ENCODE results near the gene RBMS1.

Gene RBMS1

DNA sequence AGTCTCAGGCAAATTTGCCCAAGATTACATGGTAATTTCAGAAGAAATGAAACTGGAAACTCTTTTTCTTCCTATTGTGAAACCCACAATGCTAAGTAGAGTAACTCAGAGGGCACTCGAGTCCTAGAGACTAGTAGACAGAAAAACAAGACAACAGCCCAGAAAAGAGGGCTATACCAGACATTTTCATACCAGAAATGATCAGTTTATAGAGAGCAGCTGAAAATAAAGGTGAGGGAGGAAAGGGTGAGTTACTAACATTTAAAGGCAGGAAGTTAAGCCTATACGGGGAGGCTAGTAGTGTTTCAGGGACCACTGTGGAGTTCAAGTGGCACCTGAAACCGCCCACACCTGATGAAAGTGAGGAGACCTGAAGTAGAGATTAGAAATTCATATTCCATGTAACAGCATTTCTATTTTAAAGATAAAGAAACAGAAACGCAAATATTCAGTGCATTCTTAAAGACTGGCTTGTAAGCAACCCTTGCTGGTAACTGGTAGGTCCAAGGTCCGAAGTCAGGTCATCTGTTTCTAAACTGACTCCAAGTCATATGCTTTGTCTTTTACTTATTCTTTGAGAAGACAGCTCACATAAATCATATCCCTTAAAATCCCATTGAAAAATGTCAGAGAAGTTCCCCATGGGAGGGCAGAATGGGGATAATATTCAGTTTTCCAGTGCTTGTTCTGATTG is 148.4 kb downstream of the RBMS1 start:
- no peak overlapping the region for H2BK15ac ChIP-seq (ENCODE audit: low read length)
- DNase-seq (ENCODE audit: low spot score): no peak
- H3K18ac ChIP-seq (ENCODE audit: low read length): no peak overlapping the region
- H3K27ac ChIP-seq (replicated peaks; ENCODE audit: low read length): no peak overlapping the region
- H3K27me3 ChIP-seq (ENCODE audit: control insufficient read depth in 3 of 3, insufficient read depth in 3 of 3, low read depth in 1 of 3, low read length in 3 of 3): no peaks in the 10 kb centered on the region
- H3K4me1 ChIP-seq (ENCODE audit: control insufficient read depth in 2 of 2, insufficient read depth in 1 of 2, low read depth in 1 of 2, low read length in 2 of 2): peaks cover 0 to 6% of the 10 kb centered on the region in 2 donors
- H3K4me3 ChIP-seq (ENCODE audit: low read length in 2 of 2): no peak overlapping the region
- no peak overlapping the region for H3K14ac ChIP-seq (ENCODE audit: low read length)
- H2AFZ ChIP-seq (ENCODE audit: low read length): no peak overlapping the region
- WGBS, 2 donors (ENCODE audit: extremely low coverage in 2 of 2, insufficient read length in 2 of 2, insufficient replicate concordance in 1 of 2): no CpG with 5 or more reads among the region's 5 CpGs
- no peak overlapping the region for H3K23ac ChIP-seq (ENCODE audit: low read depth, low read length, poor library complexity)
- H4K91ac ChIP-seq (ENCODE audit: low read depth, low read length, poor library complexity): no peak overlapping the region
- no peak overlapping the region for H4K8ac ChIP-seq (ENCODE audit: low read depth, low read length)
- no peak overlapping the region for H3K9ac ChIP-seq (ENCODE audit: low read depth, low read length, poor library complexity)
- no peak overlapping the region for H3K4me2 ChIP-seq (ENCODE audit: insufficient read depth, low read length, poor library complexity, severe bottlenecking)
- H2BK120ac ChIP-seq (ENCODE audit: low read depth, low read length): no peak overlapping the region
- H3K4ac ChIP-seq (ENCODE audit: low read length): no peak overlapping the region
- no peak overlapping the region for H2AK5ac ChIP-seq (ENCODE audit: low read depth, low read length)
- H2BK5ac ChIP-seq (ENCODE audit: low read length): no peak overlapping the region
- no peak overlapping the region for H2BK12ac ChIP-seq (ENCODE audit: low read length)
- H3K79me1 ChIP-seq (ENCODE audit: low read depth, low read length): peaks cover 4% of the 10 kb centered on the region
- H3K9me3 ChIP-seq (replicated peaks in 1 of 2; ENCODE audit: control insufficient read depth in 2 of 2, insufficient read depth in 1 of 2, low read depth in 1 of 2, low read length in 2 of 2): peaks cover 0 to 5% of the 10 kb centered on the region in 2 donors
- H3K36me3 ChIP-seq (replicated peaks in 1 of 2; ENCODE audit: control insufficient read depth in 2 of 2, insufficient read depth in 2 of 2, low read length in 2 of 2): peaks cover 0 to 5% of the 10 kb centered on the region in 2 donors

DNA sequence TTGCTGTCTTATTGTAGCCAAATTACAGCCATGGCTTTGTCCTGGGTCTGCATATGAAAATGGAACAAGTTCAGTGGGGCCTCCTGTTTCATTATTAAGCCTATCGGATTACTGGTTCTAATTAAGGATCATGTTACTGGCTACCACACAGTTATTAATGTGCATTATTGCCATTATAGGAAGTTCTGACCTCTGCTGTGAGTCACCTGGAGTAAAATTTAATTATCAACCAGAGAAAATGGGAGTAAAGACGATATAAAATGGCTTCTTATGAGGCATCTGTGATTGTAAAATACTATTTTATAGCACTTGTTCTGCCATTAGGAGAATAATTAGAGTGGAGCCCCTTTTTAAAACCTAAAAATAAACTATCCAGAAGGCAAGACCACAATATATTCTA is 150.2 kb downstream of the RBMS1 start:
- H2AFZ ChIP-seq (ENCODE audit: low read length): no peak overlapping the region
- no peak overlapping the region for H2BK15ac ChIP-seq (ENCODE audit: low read length)
- H4K91ac ChIP-seq (ENCODE audit: low read depth, low read length, poor library complexity): no peak overlapping the region
- H3K79me1 ChIP-seq (ENCODE audit: low read depth, low read length): no peaks in the 10 kb centered on the region
- no peak overlapping the region for H3K9ac ChIP-seq (ENCODE audit: low read depth, low read length, poor library complexity)
- no peak overlapping the region for H4K8ac ChIP-seq (ENCODE audit: low read depth, low read length)
- H2AK5ac ChIP-seq (ENCODE audit: low read depth, low read length): no peak overlapping the region
- WGBS, 2 donors (ENCODE audit: extremely low coverage in 2 of 2, insufficient read length in 2 of 2, insufficient replicate concordance in 1 of 2): no CpG with 5 or more reads among the region's 2 CpGs
- no peak overlapping the region for H3K27ac ChIP-seq (replicated peaks; ENCODE audit: low read length)
- H2BK120ac ChIP-seq (ENCODE audit: low read depth, low read length): no peak overlapping the region
- no peak overlapping the region for H2BK5ac ChIP-seq (ENCODE audit: low read length)
- no peaks in the 10 kb centered on the region for H3K27me3 ChIP-seq (ENCODE audit: control insufficient read depth in 3 of 3, insufficient read depth in 3 of 3, low read depth in 1 of 3, low read length in 3 of 3)
- H3K4me3 ChIP-seq (ENCODE audit: low read length in 2 of 2): no peak overlapping the region
- DNase-seq (ENCODE audit: low spot score): no peak
- no peak overlapping the region for H3K14ac ChIP-seq (ENCODE audit: low read length)
- H3K4ac ChIP-seq (ENCODE audit: low read length): no peak overlapping the region
- no peak overlapping the region for H3K23ac ChIP-seq (ENCODE audit: low read depth, low read length, poor library complexity)
- H2BK12ac ChIP-seq (ENCODE audit: low read length): no peak overlapping the region
- no peak overlapping the region for H3K18ac ChIP-seq (ENCODE audit: low read length)
- H3K36me3 ChIP-seq (replicated peaks in 1 of 2; ENCODE audit: control insufficient read depth in 2 of 2, insufficient read depth in 2 of 2, low read length in 2 of 2): no peaks in the 10 kb centered on the region
- H3K4me2 ChIP-seq (ENCODE audit: insufficient read depth, low read length, poor library complexity, severe bottlenecking): no peak overlapping the region
- no peaks in the 10 kb centered on the region for H3K9me3 ChIP-seq (replicated peaks in 1 of 2; ENCODE audit: control insufficient read depth in 2 of 2, insufficient read depth in 1 of 2, low read depth in 1 of 2, low read length in 2 of 2)
- peaks cover 5 to 7% of the 10 kb centered on the region in 2 donors for H3K4me1 ChIP-seq (ENCODE audit: control insufficient read depth in 2 of 2, insufficient read depth in 1 of 2, low read depth in 1 of 2, low read length in 2 of 2)

DNA sequence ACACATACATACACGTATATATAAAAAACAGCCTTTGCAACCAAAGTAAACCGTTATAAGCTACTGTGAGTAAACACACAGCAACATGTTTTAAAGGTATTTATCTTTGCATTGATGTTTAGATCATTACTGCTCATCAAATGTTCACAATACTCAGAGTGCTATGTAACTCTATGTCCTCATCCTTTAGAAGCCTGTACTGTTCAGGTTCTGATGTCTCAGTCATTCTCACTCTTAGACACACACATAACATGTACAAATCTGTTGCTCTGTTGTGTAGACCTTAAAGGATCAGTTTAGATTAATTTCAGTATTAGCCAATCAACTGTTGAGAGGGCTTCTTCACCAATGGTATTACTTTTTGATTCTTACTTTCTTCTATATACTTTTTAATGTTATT is 153.9 kb downstream of the RBMS1 start:
- no peak overlapping the region for H3K9ac ChIP-seq (ENCODE audit: low read depth, low read length, poor library complexity)
- no peak overlapping the region for H3K14ac ChIP-seq (ENCODE audit: low read length)

DNA sequence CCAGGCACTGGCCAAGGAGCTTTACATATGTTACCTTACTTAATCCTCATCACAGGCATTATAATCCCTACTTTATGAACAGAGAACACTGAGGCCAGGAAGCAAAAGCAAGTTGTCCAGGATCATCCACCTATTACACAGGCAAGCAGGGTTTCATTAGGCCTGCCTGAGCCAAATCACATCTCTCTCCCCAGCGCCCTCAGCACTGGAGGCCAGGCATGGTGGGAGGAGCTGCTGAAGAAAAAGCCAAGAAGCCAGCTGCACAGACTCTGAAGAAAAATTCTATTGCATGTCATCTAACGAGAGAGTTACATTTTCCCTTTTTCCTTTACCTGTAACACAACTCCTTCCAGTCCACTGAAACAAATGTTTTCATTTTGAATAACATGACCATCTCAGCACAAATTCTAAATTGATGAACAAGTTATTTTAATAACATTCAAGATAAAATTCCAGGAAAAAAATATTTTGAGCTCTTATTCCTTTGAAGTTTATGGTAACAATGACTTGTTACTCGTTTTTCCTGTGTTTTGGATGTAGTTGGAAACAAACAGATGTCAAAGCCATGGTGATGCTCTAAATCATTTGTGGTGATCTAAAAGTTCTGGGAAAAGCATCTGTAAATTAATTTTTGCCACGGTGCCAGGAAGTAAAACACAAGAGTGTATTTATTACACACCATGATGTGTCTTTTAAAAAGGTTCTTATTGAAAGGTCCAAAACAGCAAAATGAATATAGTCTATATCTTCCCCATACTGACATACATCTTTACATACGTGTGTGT is 154.5 kb downstream of the RBMS1 start:
- Histone ChIP-seq H3K27ac (replicated peaks; ENCODE audit: low read length) (no peak overlapping the region), H4K91ac (ENCODE audit: low read depth, low read length, poor library complexity) (no peak overlapping the region), H3K36me3 (replicated peaks in 1 of 2; ENCODE audit: control insufficient read depth in 2 of 2, insufficient read depth in 2 of 2, low read length in 2 of 2) (no peaks in the 10 kb centered on the region), H3K4me3 (ENCODE audit: low read length in 2 of 2) (no peak overlapping the region), H3K18ac (ENCODE audit: low read length) (no peak overlapping the region), H2BK5ac (ENCODE audit: low read length) (no peak overlapping the region), H3K79me1 (ENCODE audit: low read depth, low read length) (no peaks in the 10 kb centered on the region), H3K4me1 (ENCODE audit: control insufficient read depth in 2 of 2, insufficient read depth in 1 of 2, low read depth in 1 of 2, low read length in 2 of 2) (peaks cover 7% of the 10 kb centered on the region in 2 donors), H3K9me3 (replicated peaks in 1 of 2; ENCODE audit: control insufficient read depth in 2 of 2, insufficient read depth in 1 of 2, low read depth in 1 of 2, low read length in 2 of 2) (no peaks in the 10 kb centered on the region), H3K23ac (ENCODE audit: low read depth, low read length, poor library complexity) (no peak overlapping the region), H2AFZ (ENCODE audit: low read length) (no peak overlapping the region), H2BK120ac (ENCODE audit: low read depth, low read length) (no peak overlapping the region), H3K9ac (ENCODE audit: low read depth, low read length, poor library complexity) (no peak overlapping the region), H4K8ac (ENCODE audit: low read depth, low read length) (no peak overlapping the region), H3K4ac (ENCODE audit: low read length) (no peak overlapping the region), H2BK15ac (ENCODE audit: low read length) (no peak overlapping the region), H3K14ac (ENCODE audit: low read length) (no peak overlapping the region), H3K27me3 (ENCODE audit: control insufficient read depth in 3 of 3, insufficient read depth in 3 of 3, low read depth in 1 of 3, low read length in 3 of 3) (no peaks in the 10 kb centered on the region), H2AK5ac (ENCODE audit: low read depth, low read length) (no peak overlapping the region), H2BK12ac (ENCODE audit: low read length) (no peak overlapping the region), H3K4me2 (ENCODE audit: insufficient read depth, low read length, poor library complexity, severe bottlenecking) (no peak overlapping the region)
- no CpG with 5 or more reads among the region's 5 CpGs for WGBS, 2 donors (ENCODE audit: extremely low coverage in 2 of 2, insufficient read length in 2 of 2, insufficient replicate concordance in 1 of 2)
- DNase-seq (ENCODE audit: low spot score): no peak

More for the DNA sequence above, 153.9 kb downstream of the RBMS1 start:
- Histone ChIP-seq H2BK5ac (ENCODE audit: low read length) (no peak overlapping the region), H2AK5ac (ENCODE audit: low read depth, low read length) (no peak overlapping the region), H3K9me3 (replicated peaks in 1 of 2; ENCODE audit: control insufficient read depth in 2 of 2, insufficient read depth in 1 of 2, low read depth in 1 of 2, low read length in 2 of 2) (no peaks in the 10 kb centered on the region), H3K4me3 (ENCODE audit: low read length in 2 of 2) (no peak overlapping the region), H2BK12ac (ENCODE audit: low read length) (no peak overlapping the region), H3K23ac (ENCODE audit: low read depth, low read length, poor library complexity) (no peak overlapping the region), H3K4me2 (ENCODE audit: insufficient read depth, low read length, poor library complexity, severe bottlenecking) (no peak overlapping the region), H3K18ac (ENCODE audit: low read length) (no peak overlapping the region), H3K4me1 (ENCODE audit: control insufficient read depth in 2 of 2, insufficient read depth in 1 of 2, low read depth in 1 of 2, low read length in 2 of 2) (peaks cover 7% of the 10 kb centered on the region in 2 donors), H4K8ac (ENCODE audit: low read depth, low read length) (no peak overlapping the region), H3K27me3 (ENCODE audit: control insufficient read depth in 3 of 3, insufficient read depth in 3 of 3, low read depth in 1 of 3, low read length in 3 of 3) (no peaks in the 10 kb centered on the region), H2BK120ac (ENCODE audit: low read depth, low read length) (no peak overlapping the region), H3K79me1 (ENCODE audit: low read depth, low read length) (no peaks in the 10 kb centered on the region), H3K36me3 (replicated peaks in 1 of 2; ENCODE audit: control insufficient read depth in 2 of 2, insufficient read depth in 2 of 2, low read length in 2 of 2) (no peaks in the 10 kb centered on the region), H4K91ac (ENCODE audit: low read depth, low read length, poor library complexity) (no peak overlapping the region), H3K27ac (replicated peaks; ENCODE audit: low read length) (no peak overlapping the region), H2AFZ (ENCODE audit: low read length) (no peak overlapping the region), H2BK15ac (ENCODE audit: low read length) (no peak overlapping the region), H3K4ac (ENCODE audit: low read length) (no peak overlapping the region)
- no CpG with 5 or more reads among the region's 2 CpGs for WGBS, 2 donors (ENCODE audit: extremely low coverage in 2 of 2, insufficient read length in 2 of 2, insufficient replicate concordance in 1 of 2)
- no peak for DNase-seq (ENCODE audit: low spot score)
